Choroid plexus epithelial cell (primary cell): ENCODE measurements around the gene NTPCR.

Source experiments
- DNase-seq: peaks from one replicate; pipeline ENCODE4 v3.0.0-alpha.2; 2010; ENCODE audit warnings: low read depth
- H3K4me3 ChIP-seq: 2 replicates; pipeline ENCODE4 v1.5.1; 2011; ENCODE audit warnings: low read depth, mild to moderate bottlenecking, control low read depth, low read length, moderate library complexity
- CTCF ChIP-seq: conservative IDR thresholded peaks from 2 replicates; pipeline ENCODE4 v1.5.1; 2011; ENCODE audit warnings: low read depth, mild to moderate bottlenecking, control low read depth, inconsistent platforms, low read length, moderate library complexity

The NTPCR gene

GRCh38 chr1:232950197-232951176 is at the start of gene NTPCR:
Gene NTPCR (plus strand): TSS chr1:232950611. CDS start chr1:232950711, 100 bp downstream.
- peak within 1 kb of the TSS; percentile 72 for H3K4me3 ChIP-seq
- DNase-seq: peak; percentile 95
- TF ChIP-seq CTCF: peak; percentile 38

- no peak overlapping the region for H3K4me3 ChIP-seq
- TF ChIP-seq CTCF: no peak
- no peak for DNase-seq
These were observed 49.6 kb upstream of the NTPCR start for GRCh38 chr1:232900818-232901217.

- H3K4me3 ChIP-seq: no peak overlapping the region
- DNase-seq: peak; percentile 30
- no peak for TF ChIP-seq CTCF
These were observed 49.2 kb upstream of the NTPCR start for GRCh38 chr1:232901255-232901654.

GRCh38 chr1:232902774-232903350 is 47.5 kb upstream of the NTPCR start:
- H3K4me3 ChIP-seq: no peak overlapping the region
- TF ChIP-seq CTCF: no peak
- DNase-seq: no peak

- no peak for DNase-seq
- no peak for TF ChIP-seq CTCF
- H3K4me3 ChIP-seq: no peak overlapping the region
These were observed 46.3 kb upstream of the NTPCR start for GRCh38 chr1:232904131-232904530.

GRCh38 chr1:232904566-232904965 is 45.8 kb upstream of the NTPCR start:
- DNase-seq: peak; percentile 71
- no peak for TF ChIP-seq CTCF

More at GRCh38 chr1:232904566-232904965, 45.8 kb upstream of the NTPCR start:
- no peak overlapping the region for H3K4me3 ChIP-seq
